Measurements from ENCODE around the gene RAB31.

DNA sequence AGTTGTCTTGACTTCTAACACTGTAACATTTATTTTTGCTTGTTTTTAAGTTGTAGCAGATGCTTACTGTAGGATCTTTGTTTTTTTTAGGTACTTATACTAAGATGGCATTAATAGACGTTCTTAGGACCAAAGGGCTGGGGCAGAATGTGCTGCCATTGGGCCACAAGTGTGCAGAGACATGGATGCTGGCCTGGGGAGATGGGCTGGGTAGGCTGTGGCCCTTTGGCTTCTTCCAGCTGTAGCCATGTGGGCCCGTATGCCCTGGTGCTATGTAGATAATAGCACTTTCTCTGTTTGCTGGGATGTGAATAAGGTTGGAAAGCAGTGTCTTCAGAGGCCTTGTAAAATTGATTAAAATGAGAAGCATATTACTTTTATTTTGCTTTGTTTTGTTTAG, 18.8 kb downstream of the RAB31 start:
- TF ChIP-seq, protein P1, sequence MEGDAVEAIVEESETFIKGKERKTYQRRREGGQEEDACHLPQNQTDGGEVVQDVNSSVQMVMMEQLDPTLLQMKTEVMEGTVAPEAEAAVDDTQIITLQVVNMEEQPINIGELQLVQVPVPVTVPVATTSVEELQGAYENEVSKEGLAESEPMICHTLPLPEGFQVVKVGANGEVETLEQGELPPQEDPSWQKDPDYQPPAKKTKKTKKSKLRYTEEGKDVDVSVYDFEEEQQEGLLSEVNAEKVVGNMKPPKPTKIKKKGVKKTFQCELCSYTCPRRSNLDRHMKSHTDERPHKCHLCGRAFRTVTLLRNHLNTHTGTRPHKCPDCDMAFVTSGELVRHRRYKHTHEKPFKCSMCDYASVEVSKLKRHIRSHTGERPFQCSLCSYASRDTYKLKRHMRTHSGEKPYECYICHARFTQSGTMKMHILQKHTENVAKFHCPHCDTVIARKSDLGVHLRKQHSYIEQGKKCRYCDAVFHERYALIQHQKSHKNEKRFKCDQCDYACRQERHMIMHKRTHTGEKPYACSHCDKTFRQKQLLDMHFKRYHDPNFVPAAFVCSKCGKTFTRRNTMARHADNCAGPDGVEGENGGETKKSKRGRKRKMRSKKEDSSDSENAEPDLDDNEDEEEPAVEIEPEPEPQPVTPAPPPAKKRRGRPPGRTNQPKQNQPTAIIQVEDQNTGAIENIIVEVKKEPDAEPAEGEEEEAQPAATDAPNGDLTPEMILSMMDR (IDR thresholded peaks at IDR 0.05): no peak
- no peak for TF ChIP-seq POLR2A (IDR thresholded peaks at IDR 0.05)
- TF ChIP-seq POLR2AphosphoS5 (IDR thresholded peaks at IDR 0.05): no peak

Measured in breast epithelium (tissue), 3 donors.